Activated gamma-delta T cell (primary cell): ENCODE data around the gene IRGQ.
"Not testable (repeated sequence)": the region's sequence is repeated elsewhere in the genome, so short reads cannot be mapped to it uniquely, and the experiment has no call there.

Source experiments
- DNase-seq: peaks from one replicate; lab custom pipeline; 2025; lab: John Stamatoyannopoulos, UW

Gene IRGQ

GRCh38 chr19:43599635-43600295, 3.8 kb upstream of the IRGQ start:
- no peak for DNase-seq

GRCh38 chr19:43598445-43599240, 2.7 kb upstream of the IRGQ start:
- DNase-seq = no peak

GRCh38 chr19:43597876-43598275, 1.9 kb upstream of the IRGQ start:
- no peak for DNase-seq

GRCh38 chr19:43596842-43597461, 1.0 kb upstream of the IRGQ start:
- no peak for DNase-seq

GRCh38 chr19:43595605-43595998, 332 bp downstream of the IRGQ start:
- DNase-seq = no peak

GRCh38 chr19:43594710-43595604, 977 bp downstream of the IRGQ start:
- peak; percentile 57 for DNase-seq

- DNase-seq = no peak
These were observed 1.7 kb downstream of the IRGQ start for GRCh38 chr19:43594081-43594697.

GRCh38 chr19:43592800-43593350, 3.1 kb downstream of the IRGQ start:
- no peak for DNase-seq

- DNase-seq = no peak
These were observed 3.8 kb downstream of the IRGQ start for GRCh38 chr19:43591904-43592772.

- no peak for DNase-seq
These were observed 6.3 kb downstream of the IRGQ start for GRCh38 chr19:43589678-43590077.

- DNase-seq = no peak
These were observed 6.7 kb downstream of the IRGQ start for GRCh38 chr19:43589277-43589676.

GRCh38 chr19:43587029-43587428, 8.9 kb downstream of the IRGQ start:
- not testable (repeated sequence) for DNase-seq

- DNase-seq = no peak
These were observed 9.6 kb downstream of the IRGQ start for GRCh38 chr19:43586346-43586745.

- DNase-seq = no peak
These were observed 11.4 kb downstream of the IRGQ start for GRCh38 chr19:43584484-43584883.

- no peak for DNase-seq
These were observed 13.4 kb downstream of the IRGQ start for GRCh38 chr19:43582495-43582894.

GRCh38 chr19:43581467-43581866, 14.5 kb downstream of the IRGQ start:
- no peak for DNase-seq

GRCh38 chr19:43578787-43579186, 17.1 kb downstream of the IRGQ start:
- no peak for DNase-seq

- DNase-seq = no peak
These were observed 19.7 kb downstream of the IRGQ start for GRCh38 chr19:43575955-43576878.
